ENCODE data around the gene LRP1B. TPM values are rescaled to one million over a fixed set of nuclear protein-coding genes. Genes with fewer than 3 reads are reported as not detected.

LRP1B gene
- total and polyA plus RNA-seq, 2 donors (not counting 1 experiment from before 2014, with no cell fraction given): not detected

- ChIA-PET CTCF (no interaction called here), POLR2A (no interaction called here)
- H3K27me3 ChIP-seq (replicated peaks in 1 of 4; ENCODE audit: control extremely low read depth in 1 of 4, control insufficient read depth in 3 of 4, insufficient read depth in 4 of 4, low read length in 3 of 4): no peaks in the 10 kb centered on the region
- Mint-ChIP-seq H3K9me3 (ENCODE audit: insufficient read depth) (no peaks in the 10 kb centered on the region), H3K27me3 (no peaks in the 10 kb centered on the region), H3K4me1 (no peaks in the 10 kb centered on the region), H3K27ac (no peak overlapping the region), H3K4me3 (no peak overlapping the region)
- H3K36me3 ChIP-seq (replicated peaks in 1 of 2; ENCODE audit: control extremely low read depth in 1 of 2, control insufficient read depth in 1 of 2, extremely low read depth in 1 of 2, insufficient read depth in 2 of 2, low read length in 1 of 2): no peaks in the 10 kb centered on the region
- no peak overlapping the region for H3K9ac ChIP-seq (ENCODE audit: low read length)
- no peak for TF ChIP-seq CTCF (IDR thresholded peaks at IDR 0.05)
- no peak for TF ChIP-seq EZH2 (IDR thresholded peaks at IDR 0.05; ENCODE audit: borderline replicate concordance, insufficient read depth, low read depth, low read length, poor library complexity, severe bottlenecking)
- ATAC-seq (ENCODE audit: low read depth) (no peak), DNase-seq (no peak)
- H3K4me1 ChIP-seq (ENCODE audit: control insufficient read depth in 2 of 2, insufficient read depth in 2 of 2, low read length in 2 of 2): no peaks in the 10 kb centered on the region
- no peak overlapping the region for H3K4me3 ChIP-seq (ENCODE audit: control extremely low read depth in 1 of 5, extremely low read depth in 1 of 5, insufficient read depth in 1 of 5, low read depth in 2 of 5, low read length in 4 of 5)
- intact Hi-C loops (cut with micrococcal nuclease): no loop called here
- no peak overlapping the region for H3K4me2 ChIP-seq (replicated peaks; ENCODE audit: low read depth, low read length, poor library complexity, severe bottlenecking)
- no peaks in the 10 kb centered on the region for H4K20me1 ChIP-seq (ENCODE audit: control insufficient read depth, insufficient read depth, low read length, poor library complexity, severe bottlenecking)
- H3K27ac ChIP-seq (ENCODE audit: low read length in 2 of 2): no peak overlapping the region
- H3K9me3 ChIP-seq (ENCODE audit: control extremely low read depth in 1 of 3, control insufficient read depth in 2 of 3, insufficient read depth in 1 of 3, low read length in 2 of 3): no peaks in the 10 kb centered on the region
- 86% methylated on average over 1 of the region's 1 CpG for WGBS (ENCODE audit: insufficient coverage)
- H2AFZ ChIP-seq (ENCODE audit: insufficient read depth, low read depth, low read length, poor library complexity, severe bottlenecking): no peak overlapping the region
- no peaks in the 10 kb centered on the region for H3K79me2 ChIP-seq (ENCODE audit: control insufficient read depth, insufficient read depth, low read length)
Observed at GRCh38 chr2:141728886-141729285, 401.9 kb downstream of the LRP1B start.

- no peak overlapping the region for H3K4me2 ChIP-seq (replicated peaks; ENCODE audit: low read depth, low read length, poor library complexity, severe bottlenecking)
- ChIA-PET CTCF (no interaction called here), POLR2A (no interaction called here)
- no peak overlapping the region for H3K27ac ChIP-seq (ENCODE audit: low read length in 2 of 2)
- no peaks in the 10 kb centered on the region for H3K4me1 ChIP-seq (ENCODE audit: control insufficient read depth in 2 of 2, insufficient read depth in 2 of 2, low read length in 2 of 2)
- H3K9ac ChIP-seq (ENCODE audit: low read length): no peak overlapping the region
- no peak overlapping the region for H2AFZ ChIP-seq (ENCODE audit: insufficient read depth, low read depth, low read length, poor library complexity, severe bottlenecking)
- intact Hi-C loops (cut with micrococcal nuclease): no loop called here
- H3K27me3 ChIP-seq (replicated peaks in 1 of 4; ENCODE audit: control extremely low read depth in 1 of 4, control insufficient read depth in 3 of 4, insufficient read depth in 4 of 4, low read length in 3 of 4): no peaks in the 10 kb centered on the region
- H4K20me1 ChIP-seq (ENCODE audit: control insufficient read depth, insufficient read depth, low read length, poor library complexity, severe bottlenecking): no peaks in the 10 kb centered on the region
- H3K27ac Mint-ChIP-seq: no peak overlapping the region
- H3K9me3 Mint-ChIP-seq (ENCODE audit: insufficient read depth): no peaks in the 10 kb centered on the region
- no CpG with 5 or more reads among the region's 3 CpGs for WGBS (ENCODE audit: insufficient coverage)
- TF ChIP-seq CTCF (IDR thresholded peaks at IDR 0.05) (no peak), EZH2 (IDR thresholded peaks at IDR 0.05; ENCODE audit: borderline replicate concordance, insufficient read depth, low read depth, low read length, poor library complexity, severe bottlenecking) (no peak)
- H3K4me1 Mint-ChIP-seq: no peaks in the 10 kb centered on the region
- H3K9me3 ChIP-seq (ENCODE audit: control extremely low read depth in 1 of 3, control insufficient read depth in 2 of 3, insufficient read depth in 1 of 3, low read length in 2 of 3): no peaks in the 10 kb centered on the region
- H3K79me2 ChIP-seq (ENCODE audit: control insufficient read depth, insufficient read depth, low read length): no peaks in the 10 kb centered on the region
- H3K4me3 ChIP-seq (ENCODE audit: control extremely low read depth in 1 of 5, extremely low read depth in 1 of 5, insufficient read depth in 1 of 5, low read depth in 2 of 5, low read length in 4 of 5): no peak overlapping the region
- no peaks in the 10 kb centered on the region for H3K27me3 Mint-ChIP-seq
- no peak overlapping the region for H3K4me3 Mint-ChIP-seq
- no peak for DNase-seq
- H3K36me3 ChIP-seq (replicated peaks in 1 of 2; ENCODE audit: control extremely low read depth in 1 of 2, control insufficient read depth in 1 of 2, extremely low read depth in 1 of 2, insufficient read depth in 2 of 2, low read length in 1 of 2): no peaks in the 10 kb centered on the region
- ATAC-seq (ENCODE audit: low read depth): no peak
Observed at GRCh38 chr2:141728142-141728541, 402.7 kb downstream of the LRP1B start.
